MG63 (cell line): ENCODE results near the gene OGFOD2. TPM values are rescaled to one million over a fixed set of nuclear protein-coding genes. Genes with fewer than 3 reads are reported as not detected.
"Not testable (repeated sequence)": the region's sequence is repeated elsewhere in the genome, so short reads cannot be mapped to it uniquely, and the experiment has no call there.

Experiments
- DNase-seq: peaks from one replicate; pipeline ENCODE4 v3.0.0-alpha.2; 2020
- H3K27me3 ChIP-seq: fragments of 250-450 bp; sonication (Bioruptor Pico); 2 replicates; pipeline ENCODE4 v1.5.1; 2020; ENCODE audit warnings: mild to moderate bottlenecking, moderate library complexity
- H3K36me3 ChIP-seq: fragments of 250-450 bp; sonication (Bioruptor Pico); 2 replicates; pipeline ENCODE4 v1.5.1; 2020; ENCODE audit warnings: mild to moderate bottlenecking, moderate library complexity
- H3K4me3 ChIP-seq: fragments of 250-450 bp; sonication (Bioruptor Pico); 2 replicates; pipeline ENCODE4 v1.5.1; 2020; ENCODE audit warnings: mild to moderate bottlenecking, moderate library complexity
- H3K9me3 ChIP-seq: fragments of 250-450 bp; sonication (Bioruptor Pico); 2 replicates; pipeline ENCODE4 v1.5.1; 2020; ENCODE audit warnings: mild to moderate bottlenecking, moderate library complexity
- total RNA-seq: library from RNA; depleted of rRNA; stranded (reverse); fragments of >200 nt; shearing (Covaris generic); gene quantifications from 2 replicates; pipeline ENCODE4 v1.2.3, GENCODE V29; 2014; ENCODE audit warnings: low replicate concordance

OGFOD2 gene
- total RNA-seq, 1 experiment from 2014 or later, result 24.2 TPM

DNA sequence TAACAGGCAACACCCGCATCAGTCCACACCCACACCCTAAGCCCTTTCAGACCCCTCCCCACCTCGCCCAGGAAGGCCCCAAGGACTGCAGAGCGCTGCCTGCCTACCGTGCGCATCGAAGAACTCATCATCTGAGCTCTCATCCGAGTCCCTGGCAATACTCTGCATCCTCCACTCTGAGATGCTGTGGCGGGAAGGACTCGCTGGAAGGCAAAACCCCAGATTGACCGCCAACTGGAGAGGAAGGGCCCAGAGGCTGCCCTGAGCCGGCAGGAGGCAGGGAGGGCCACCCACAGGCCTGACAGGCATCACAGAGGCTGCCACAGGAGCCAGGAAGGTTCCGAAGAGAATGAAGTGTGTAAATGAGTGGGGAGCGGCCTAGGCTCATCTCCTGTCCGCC lies 29.2 kb downstream of the OGFOD2 start:
- Histone ChIP-seq H3K9me3 (no peaks in the 10 kb centered on the region), H3K27me3 (no peaks in the 10 kb centered on the region), H3K36me3 (no peaks in the 10 kb centered on the region), H3K4me3 (no peak overlapping the region)
- no peak for DNase-seq

DNA sequence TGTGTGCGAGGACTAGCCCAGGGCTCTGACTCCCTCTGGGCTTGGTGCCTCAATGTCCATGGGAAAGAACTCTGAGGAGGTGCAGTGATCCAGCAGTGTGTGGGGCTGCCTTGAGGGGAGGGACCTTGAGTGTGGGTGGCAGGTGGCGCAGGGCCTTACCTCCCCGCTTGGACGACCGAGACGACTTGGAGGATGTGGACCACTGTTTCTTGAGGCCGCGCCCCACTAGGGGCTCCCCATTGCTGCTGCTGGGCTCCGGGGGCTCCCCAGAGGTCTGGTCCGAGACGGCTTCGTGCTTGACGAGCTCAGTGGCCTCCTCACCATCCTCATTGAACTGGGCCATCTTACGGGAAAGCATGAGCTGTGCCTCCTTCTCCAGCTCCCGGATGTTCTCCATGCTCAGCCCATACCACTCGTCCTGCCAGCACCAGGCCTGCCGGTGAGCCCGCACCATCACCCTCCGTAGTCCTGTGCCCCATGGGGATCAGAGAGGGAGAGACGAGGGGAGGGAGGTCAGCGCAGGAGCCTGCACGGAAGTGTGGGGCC lies 30.1 kb downstream of the OGFOD2 start:
- no peak for DNase-seq
- Histone ChIP-seq H3K36me3 (no peaks in the 10 kb centered on the region), H3K9me3 (no peaks in the 10 kb centered on the region), H3K4me3 (no peak overlapping the region), H3K27me3 (no peaks in the 10 kb centered on the region)

DNA sequence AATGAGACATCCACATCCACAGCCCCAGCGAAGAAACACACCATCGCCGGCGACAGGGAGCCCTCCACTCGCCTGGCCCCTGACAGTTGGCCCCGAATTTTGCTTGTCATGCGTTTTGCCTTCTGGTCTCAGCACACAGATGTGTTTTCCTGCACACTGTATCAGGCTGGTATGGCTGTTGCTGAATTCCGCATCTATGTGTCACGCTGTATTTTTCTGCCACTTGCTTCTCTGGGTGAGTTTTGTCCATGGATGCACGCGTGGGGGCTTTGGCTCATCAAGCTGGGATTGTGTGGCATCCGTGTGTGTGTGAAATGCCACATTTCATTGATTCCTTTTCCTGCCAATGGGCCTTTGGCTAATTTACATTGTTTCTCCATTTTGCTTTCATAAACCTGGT lies 31.9 kb downstream of the OGFOD2 start:
- no peaks in the 10 kb centered on the region for H3K27me3 ChIP-seq
- no peak for DNase-seq
- no peaks in the 10 kb centered on the region for H3K36me3 ChIP-seq
- H3K9me3 ChIP-seq, result no peaks in the 10 kb centered on the region
- no peak overlapping the region for H3K4me3 ChIP-seq

DNA sequence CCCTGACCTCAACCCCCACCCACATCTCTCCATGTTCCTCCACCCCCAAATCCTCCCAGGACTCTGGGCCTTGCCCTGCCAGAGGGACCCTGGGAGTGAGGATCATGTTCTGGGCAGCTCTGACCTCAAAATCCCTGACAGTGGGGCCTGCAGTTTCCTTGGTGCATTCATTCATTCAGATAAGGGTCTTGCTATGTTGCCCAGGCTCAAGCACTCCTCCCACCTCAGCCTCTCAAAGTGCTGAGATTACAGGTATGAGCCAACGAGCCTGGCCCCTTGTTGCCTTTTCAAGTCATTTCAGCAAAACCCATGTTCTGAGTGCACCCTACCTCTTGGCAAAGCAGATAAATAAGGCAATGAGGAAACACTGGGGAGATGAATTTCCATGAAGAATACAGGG lies 35.1 kb downstream of the OGFOD2 start:
- DNase-seq, result no peak
- Histone ChIP-seq H3K36me3 (no peaks in the 10 kb centered on the region), H3K9me3 (no peaks in the 10 kb centered on the region), H3K27me3 (no peaks in the 10 kb centered on the region), H3K4me3 (no peak overlapping the region)

DNA sequence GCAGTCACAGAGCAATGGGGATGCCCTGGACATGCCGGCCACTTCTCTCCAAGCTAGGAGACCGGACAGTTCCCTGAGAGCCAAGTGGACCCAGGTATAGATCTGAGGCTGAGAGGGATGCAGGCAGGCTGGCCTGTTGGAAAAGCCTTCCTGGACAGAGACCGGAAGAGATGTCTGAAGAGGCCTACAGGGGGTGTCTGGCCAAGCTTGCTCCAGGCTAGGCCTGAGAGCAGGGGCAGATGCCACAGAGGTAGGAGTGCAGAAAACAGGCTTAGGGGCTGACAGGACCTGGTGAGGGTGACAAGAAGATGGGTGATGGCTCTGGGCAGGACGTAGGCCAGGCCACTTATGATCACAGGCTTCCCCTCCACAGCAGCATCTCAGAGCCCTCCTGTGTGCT lies 35.6 kb downstream of the OGFOD2 start:
- no peak for DNase-seq
- Histone ChIP-seq H3K27me3 (no peaks in the 10 kb centered on the region), H3K4me3 (no peak overlapping the region), H3K36me3 (no peaks in the 10 kb centered on the region), H3K9me3 (no peaks in the 10 kb centered on the region)

DNA sequence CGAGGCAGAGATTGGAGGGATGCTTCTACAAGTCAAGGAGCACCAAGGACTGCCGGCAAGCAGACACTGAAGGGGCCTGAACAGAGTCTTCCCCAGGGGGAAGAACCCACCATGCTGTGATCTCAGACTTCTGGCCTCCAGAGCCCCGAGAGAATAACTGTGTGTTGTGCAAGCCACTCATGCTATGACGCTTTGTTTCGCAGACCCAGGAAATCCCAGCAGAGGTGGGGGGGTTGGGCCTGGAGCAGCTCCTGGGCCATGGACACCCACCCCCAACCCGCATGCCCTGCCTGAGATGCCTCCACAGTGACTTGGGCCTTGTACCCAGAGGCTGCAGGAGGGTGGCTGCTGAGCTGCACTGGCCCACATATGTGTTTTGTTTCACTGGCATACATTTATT lies 36.7 kb downstream of the OGFOD2 start:
- no peak for DNase-seq
- H3K36me3 ChIP-seq, result no peaks in the 10 kb centered on the region

DNA sequence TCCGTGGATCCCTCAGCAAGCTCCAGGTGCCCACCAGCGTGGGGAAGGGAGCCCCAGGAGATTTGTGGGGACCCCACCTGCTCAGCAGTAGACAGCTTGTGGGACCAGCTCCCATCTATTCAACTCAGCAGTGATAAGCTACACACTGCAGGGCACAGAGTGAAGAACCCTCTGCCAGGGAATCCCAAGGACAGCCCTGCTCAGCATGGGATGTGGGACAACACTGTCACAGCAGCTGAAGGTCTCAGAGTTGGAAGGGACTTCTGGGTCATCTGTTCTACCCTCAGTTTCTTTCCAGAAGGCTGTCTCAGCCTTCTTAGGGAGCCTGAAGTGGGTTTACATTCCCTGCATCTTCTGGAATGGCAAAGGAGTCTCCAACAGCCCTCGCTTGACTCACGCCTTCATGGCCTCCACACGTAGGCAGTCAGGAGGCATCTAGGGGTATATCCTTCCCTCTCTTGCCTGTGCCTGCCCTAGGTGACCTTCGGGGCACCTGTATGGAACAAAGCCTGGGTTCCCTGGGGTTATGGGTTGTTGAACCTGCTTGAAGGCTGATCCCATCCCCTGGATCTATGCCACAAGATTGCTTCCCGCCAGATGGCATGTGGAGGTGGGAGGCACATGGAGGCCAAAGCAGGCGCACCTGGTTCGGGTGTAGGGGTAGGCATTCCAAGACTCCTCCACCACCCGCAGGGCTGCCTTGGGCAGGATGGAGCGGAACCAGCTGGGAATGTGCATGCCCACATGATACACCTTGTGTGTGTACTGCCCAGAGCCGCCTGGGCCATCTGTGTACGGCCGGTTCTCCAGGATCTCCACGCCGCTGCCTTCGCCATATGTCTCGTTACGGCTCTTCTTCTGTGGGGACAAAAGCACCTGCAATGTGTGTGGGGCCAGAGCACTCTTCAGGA lies 38.4 kb downstream of the OGFOD2 start:
- H3K36me3 ChIP-seq, result no peaks in the 10 kb centered on the region
- H3K4me3 ChIP-seq, result no peak overlapping the region
- H3K9me3 ChIP-seq, result no peaks in the 10 kb centered on the region
- no peaks in the 10 kb centered on the region for H3K27me3 ChIP-seq
- no peak for DNase-seq

More for the DNA sequence above, 36.7 kb downstream of the OGFOD2 start:
- Histone ChIP-seq H3K27me3 (no peaks in the 10 kb centered on the region), H3K4me3 (no peak overlapping the region), H3K9me3 (no peaks in the 10 kb centered on the region)

DNA sequence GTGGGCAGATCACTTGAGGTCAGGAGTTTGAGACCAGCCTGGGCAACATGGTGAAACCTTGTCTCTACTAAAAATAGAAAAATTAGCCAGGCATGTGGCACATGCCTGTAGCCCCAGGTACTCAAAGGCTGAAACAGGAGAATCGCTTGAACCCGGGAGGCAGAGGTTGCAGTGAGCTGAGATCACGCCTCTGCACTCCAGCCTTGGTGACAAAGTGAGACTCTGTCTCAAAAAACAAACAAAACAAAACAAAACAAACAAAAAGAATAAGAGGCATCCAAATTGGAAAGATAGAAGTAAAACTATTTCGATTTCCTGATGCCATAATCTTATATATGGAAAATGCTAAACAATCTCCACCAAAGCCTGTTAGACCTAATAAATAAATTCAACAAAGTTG lies 39.4 kb downstream of the OGFOD2 start:
- H3K9me3 ChIP-seq, DNase-seq, H3K36me3 ChIP-seq, H3K4me3 ChIP-seq, H3K27me3 ChIP-seq: not testable (repeated sequence)

DNA sequence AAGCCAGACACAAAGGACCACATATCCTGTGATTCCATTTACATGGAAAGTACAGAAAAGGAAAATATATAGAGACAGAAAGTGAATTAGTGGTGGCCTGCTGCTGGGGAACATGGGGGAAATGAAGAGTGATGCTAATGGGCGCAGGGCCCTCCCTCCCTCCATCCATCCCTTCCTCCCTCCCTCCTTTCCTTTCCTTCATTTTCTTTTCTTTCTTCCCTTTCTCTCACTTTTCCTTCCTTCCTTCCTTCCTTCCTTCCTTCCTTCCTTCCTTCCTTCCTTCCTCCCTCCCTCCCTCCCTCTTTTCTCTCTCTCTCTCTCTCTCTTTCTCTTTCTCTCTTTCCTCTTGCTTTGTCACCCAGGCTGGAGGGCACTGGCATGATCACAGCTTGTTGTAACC lies 42.7 kb downstream of the OGFOD2 start:
- Histone ChIP-seq H3K27me3 (no peaks in the 10 kb centered on the region), H3K4me3 (no peak overlapping the region), H3K9me3 (no peaks in the 10 kb centered on the region), H3K36me3 (no peaks in the 10 kb centered on the region)
- no peak for DNase-seq

DNA sequence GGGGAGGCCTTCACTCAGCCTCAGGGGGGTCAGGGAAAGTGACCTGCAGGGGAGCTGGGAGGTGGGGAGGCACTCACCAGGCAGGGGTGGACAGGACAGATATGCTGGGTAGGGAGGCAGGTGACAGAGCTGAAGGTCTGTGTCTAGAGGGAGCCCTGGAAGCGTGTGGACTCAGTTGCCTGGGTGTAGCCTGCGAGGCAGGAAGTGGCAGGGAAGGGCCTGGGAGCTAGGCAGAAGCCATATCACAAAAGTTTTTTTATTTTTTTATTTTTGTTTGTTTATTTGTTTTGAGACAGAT lies 44.7 kb downstream of the OGFOD2 start:
- no peak for DNase-seq
- Histone ChIP-seq H3K27me3 (no peaks in the 10 kb centered on the region), H3K36me3 (no peaks in the 10 kb centered on the region), H3K4me3 (no peak overlapping the region), H3K9me3 (no peaks in the 10 kb centered on the region)

DNA sequence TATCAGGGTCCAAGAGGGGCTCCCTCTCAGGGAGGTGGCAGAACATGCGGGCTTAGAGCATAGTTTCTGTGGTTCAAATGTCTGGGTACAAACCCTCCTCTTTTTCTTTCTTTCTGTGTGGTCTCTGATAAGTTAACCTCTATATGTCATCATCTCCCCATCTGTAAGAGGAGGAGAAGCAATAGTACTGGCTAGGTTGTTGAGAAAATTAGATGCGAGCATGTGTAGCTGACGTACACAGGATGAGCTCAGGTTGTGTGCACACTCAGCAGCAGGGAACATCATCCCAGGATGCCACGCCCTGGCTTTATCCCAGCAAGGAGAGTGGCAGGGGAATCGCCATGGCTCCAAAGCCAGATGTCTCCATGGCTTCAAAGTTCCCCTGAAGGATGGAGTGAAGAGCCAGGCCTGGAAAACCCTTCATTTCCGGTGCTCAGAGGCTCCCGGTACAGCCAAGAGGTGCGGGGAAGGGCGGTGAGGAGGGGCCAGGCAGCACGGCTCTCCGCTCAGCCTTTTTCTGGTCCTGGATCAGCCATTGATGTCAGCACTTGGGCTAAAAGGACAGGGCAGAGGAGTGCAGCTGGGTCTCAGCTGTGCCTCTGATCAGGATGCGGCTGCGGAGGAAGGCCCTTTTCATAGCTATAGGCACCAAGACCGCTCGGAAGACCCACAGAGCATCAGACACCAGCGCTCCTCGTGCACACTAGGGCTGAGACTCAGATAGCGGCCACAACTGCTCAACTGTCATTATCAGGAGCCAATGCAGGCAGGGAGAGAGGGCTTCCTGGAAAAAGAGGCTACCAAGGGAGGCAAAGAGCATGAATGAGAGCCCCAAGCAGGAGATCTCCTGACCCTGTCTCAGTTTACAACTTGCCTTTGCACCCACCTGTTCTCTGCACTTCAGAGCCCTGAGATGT lies 46.9 kb downstream of the OGFOD2 start:
- Histone ChIP-seq H3K36me3 (no peaks in the 10 kb centered on the region), H3K9me3 (no peaks in the 10 kb centered on the region), H3K27me3 (no peaks in the 10 kb centered on the region), H3K4me3 (no peak overlapping the region)
- DNase-seq, result no peak

DNA sequence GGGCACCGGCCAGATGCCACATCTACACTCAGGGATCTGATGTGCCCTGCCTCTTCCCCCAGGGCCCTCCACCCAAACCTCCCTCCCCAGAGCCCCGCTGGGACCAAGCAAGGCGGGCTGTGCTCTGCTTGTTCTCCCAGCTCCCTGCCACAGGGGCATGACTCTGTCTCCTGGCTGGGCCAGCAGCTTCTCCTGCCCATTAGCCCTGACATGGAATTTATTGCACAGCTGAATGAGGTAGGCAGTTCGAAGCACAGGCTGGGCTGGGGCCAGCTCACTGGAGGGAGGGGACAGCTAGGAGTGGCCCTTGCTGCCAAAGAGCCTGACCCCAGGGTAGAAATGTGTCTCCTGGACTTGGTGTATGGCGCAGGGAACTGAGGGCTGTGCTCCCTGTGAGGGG lies 47.8 kb downstream of the OGFOD2 start:
- no peak for DNase-seq
- Histone ChIP-seq H3K4me3 (no peak overlapping the region), H3K36me3 (no peaks in the 10 kb centered on the region), H3K9me3 (no peaks in the 10 kb centered on the region), H3K27me3 (no peaks in the 10 kb centered on the region)

DNA sequence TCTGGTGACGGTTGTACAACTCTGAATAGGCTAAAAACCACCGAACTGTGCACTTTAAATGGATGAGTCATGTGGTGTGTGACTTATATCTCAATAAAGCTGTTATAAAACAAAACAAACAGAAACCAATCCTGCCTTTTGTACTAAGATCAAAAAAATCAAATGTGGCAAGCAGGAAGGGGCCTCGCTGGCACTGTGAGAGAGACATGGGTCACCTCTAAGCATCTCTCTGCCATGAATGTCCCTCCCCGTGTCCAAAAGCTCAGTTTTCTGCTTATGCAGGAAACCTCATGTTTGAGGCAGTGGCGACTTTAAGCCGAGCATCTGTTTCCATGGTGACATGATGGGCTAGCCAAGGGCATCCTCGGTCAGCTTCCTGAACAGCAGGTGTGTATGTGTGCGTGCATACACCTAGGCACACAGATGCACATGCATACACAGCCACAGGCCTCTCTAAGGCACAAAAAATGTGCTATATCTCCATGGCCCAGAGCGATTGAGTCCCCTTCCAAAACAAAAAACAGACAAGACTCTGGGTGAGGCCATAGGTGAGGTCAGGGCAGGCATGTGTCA lies 49.9 kb downstream of the OGFOD2 start:
- Histone ChIP-seq H3K4me3 (no peak overlapping the region), H3K9me3 (no peaks in the 10 kb centered on the region), H3K36me3 (no peaks in the 10 kb centered on the region), H3K27me3 (no peaks in the 10 kb centered on the region)
- no peak for DNase-seq

DNA sequence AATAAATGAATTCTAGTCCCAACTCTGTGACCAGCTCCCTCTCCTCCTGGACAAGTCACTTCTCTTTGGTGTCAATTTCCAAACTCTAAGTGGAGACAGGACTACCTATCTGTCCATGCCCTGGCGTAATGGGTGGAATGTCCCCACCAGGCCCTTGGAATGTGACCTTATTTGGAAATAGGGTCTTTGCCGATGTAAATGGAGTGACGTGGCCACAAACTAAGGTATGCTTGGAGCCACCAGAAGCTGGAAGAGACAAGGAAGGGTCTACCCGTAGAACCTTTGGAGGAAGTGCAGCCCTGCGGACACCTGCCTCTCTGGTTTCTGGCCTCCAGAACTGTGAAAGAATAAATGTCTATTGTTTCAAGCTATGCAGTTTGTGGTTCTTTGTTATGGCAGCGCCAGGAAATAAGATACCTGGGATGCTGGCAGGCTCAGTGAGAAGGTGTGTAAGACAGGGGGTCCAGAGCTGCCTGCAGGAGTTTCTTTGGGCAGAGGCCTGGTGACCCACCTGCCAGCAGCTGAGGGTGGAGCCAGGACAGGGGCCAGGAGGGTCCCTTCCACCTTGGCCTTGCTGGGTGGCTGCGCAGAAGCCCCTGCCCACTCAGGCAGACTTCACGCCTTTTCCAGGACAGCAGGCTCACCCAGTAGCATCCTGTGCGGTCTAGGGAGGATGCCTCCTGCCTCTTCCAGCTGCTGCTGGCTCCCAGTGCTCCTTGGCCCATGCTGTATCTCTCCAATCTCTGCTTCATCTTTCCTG lies 51.2 kb downstream of the OGFOD2 start:
- Histone ChIP-seq H3K27me3 (no peaks in the 10 kb centered on the region), H3K9me3 (no peaks in the 10 kb centered on the region), H3K4me3 (no peak overlapping the region), H3K36me3 (no peaks in the 10 kb centered on the region)
- no peak for DNase-seq

DNA sequence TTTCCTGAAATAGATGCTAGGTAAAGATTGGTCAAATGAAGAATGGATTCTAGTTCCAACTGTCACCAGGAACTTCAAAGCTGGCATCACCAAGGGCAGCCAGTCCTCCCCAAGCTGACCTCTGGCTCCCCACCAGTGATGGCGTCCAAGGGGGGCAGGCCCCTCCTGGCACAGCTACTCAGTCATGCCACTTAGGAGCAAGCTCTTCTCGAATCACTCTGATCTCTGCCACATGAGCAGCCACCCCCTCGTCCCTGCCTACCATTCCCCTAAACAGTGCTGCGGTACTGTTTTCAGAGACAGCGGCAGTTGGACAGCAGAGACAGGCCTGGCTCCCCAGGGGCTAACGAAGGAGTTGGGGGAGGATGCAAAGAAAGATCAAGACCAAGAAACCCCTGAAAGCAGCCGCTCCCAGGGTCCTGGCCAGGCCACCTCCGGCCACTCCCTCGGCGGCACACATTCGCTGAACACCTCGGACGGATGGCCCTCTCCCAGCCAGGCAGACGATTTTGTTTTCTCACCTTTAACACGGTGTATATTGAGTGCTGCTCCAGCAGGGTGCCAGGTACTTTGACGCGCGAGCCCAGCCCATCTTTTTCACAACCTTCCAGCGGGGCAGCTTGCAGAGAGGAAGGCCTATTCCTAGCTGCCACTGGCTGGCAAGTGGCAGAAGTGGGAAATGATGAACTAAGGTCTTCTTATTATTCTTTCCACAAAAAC lies 52.8 kb downstream of the OGFOD2 start:
- H3K36me3 ChIP-seq, result no peaks in the 10 kb centered on the region
- H3K4me3 ChIP-seq, result no peak overlapping the region

DNA sequence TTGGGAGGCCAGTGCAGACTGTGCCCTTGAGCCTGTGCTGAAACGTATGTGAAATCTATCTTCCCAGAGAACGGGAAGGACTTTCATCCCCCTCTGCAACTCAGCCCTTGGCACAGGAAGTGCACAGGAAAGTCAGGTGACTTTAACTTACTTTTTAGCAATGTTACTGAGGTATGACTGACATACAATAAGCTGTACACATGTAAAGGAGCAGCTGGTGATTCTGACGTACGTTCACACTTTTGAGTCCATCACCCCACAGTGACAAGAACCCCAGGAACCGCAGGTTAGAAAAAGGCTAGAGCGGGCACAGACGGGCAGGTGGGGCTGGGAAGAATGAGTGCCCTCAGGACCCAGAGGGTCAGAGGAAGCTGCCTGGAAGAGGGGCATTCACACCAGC lies 53.4 kb downstream of the OGFOD2 start:
- no peaks in the 10 kb centered on the region for H3K36me3 ChIP-seq
- H3K4me3 ChIP-seq, result no peak overlapping the region
- H3K27me3 ChIP-seq, result no peaks in the 10 kb centered on the region
- DNase-seq, result no peak
- H3K9me3 ChIP-seq, result no peaks in the 10 kb centered on the region

More for the DNA sequence above, 52.8 kb downstream of the OGFOD2 start:
- Histone ChIP-seq H3K27me3 (no peaks in the 10 kb centered on the region), H3K9me3 (no peaks in the 10 kb centered on the region)
- no peak for DNase-seq
